SU-DHL-6 (cell line): ENCODE measurements around the gene PPM1G.

Experiments used
- CTCF ChIP-seq: fragments of 200-600 bp; sonication (generic); IDR thresholded peaks from one replicate; pipeline ENCODE4 v1.5.1; 2017; ENCODE audit warnings: antibody characterized with exemption, mild to moderate bottlenecking, low read length, moderate library complexity; ENCODE audit not compliant: insufficient read depth, poor library complexity, severe bottlenecking
- EZH2phosphoT487 ChIP-seq: fragments of 200-600 bp; sonication (generic), shearing (Covaris generic); conservative IDR thresholded peaks from 2 replicates; pipeline ENCODE4 v1.6.1; 2018; ENCODE audit warnings: mild to moderate bottlenecking, antibody characterized with exemption, low read length, moderate library complexity, mixed read lengths

GRCh38 chr2:27445155-27445554, 35.8 kb upstream of the PPM1G start:
- TF ChIP-seq CTCF (no peak), EZH2phosphoT487 (no peak)
